Epithelial cell of esophagus (primary cell): ENCODE measurements around the gene DPP6.

Source experiments
- DNase-seq: peaks from one replicate; pipeline ENCODE4 v3.0.0; 2010; ENCODE audit warnings: low read depth
- H3K4me3 ChIP-seq: 2 replicates; pipeline ENCODE4 v1.5.1; 2011; ENCODE audit warnings: mild to moderate bottlenecking, low read length, control low read depth
- CTCF ChIP-seq: IDR thresholded peaks from 2 replicates; pipeline ENCODE4 v1.5.1; 2011; ENCODE audit warnings: low read depth, mild to moderate bottlenecking, low read length, control low read depth, inconsistent platforms; ENCODE audit not compliant: insufficient read depth; ENCODE audit errors: missing control alignments

DPP6 gene

GRCh38 chr7:154304231-154304630, 252.0 kb downstream of the DPP6 start:
- DNase-seq = no peak
- no peak for TF ChIP-seq CTCF
- H3K4me3 ChIP-seq = no peak overlapping the region

GRCh38 chr7:154304740-154305700, 252.8 kb downstream of the DPP6 start:
- H3K4me3 ChIP-seq = no peak overlapping the region
- TF ChIP-seq CTCF = no peak
- DNase-seq = no peak

- TF ChIP-seq CTCF = no peak
- H3K4me3 ChIP-seq = no peak overlapping the region
- no peak for DNase-seq
Observed at GRCh38 chr7:154306036-154306435, 253.8 kb downstream of the DPP6 start.

GRCh38 chr7:154308928-154309327, 256.7 kb downstream of the DPP6 start:
- no peak for TF ChIP-seq CTCF
- no peak for DNase-seq
- H3K4me3 ChIP-seq = no peak overlapping the region

GRCh38 chr7:154310114-154310513, 257.9 kb downstream of the DPP6 start:
- H3K4me3 ChIP-seq = no peak overlapping the region
- TF ChIP-seq CTCF = no peak
- DNase-seq = no peak

- no peak for TF ChIP-seq CTCF
- H3K4me3 ChIP-seq = no peak overlapping the region
- no peak for DNase-seq
Observed at GRCh38 chr7:154324196-154324595, 272.0 kb downstream of the DPP6 start.

- no peak for TF ChIP-seq CTCF
- DNase-seq = no peak
- no peak overlapping the region for H3K4me3 ChIP-seq
Observed at GRCh38 chr7:154326421-154326820, 274.2 kb downstream of the DPP6 start.
